AG09309 (cell line): Measurements from ENCODE around the gene CFL2.

Source experiments
- DNase-seq: peaks from one replicate; pipeline ENCODE4 v3.0.0-alpha.2; 2010; ENCODE audit warnings: low read depth
- H3K4me3 ChIP-seq: 2 replicates; pipeline ENCODE4 v1.5.1; 2011; ENCODE audit warnings: mild to moderate bottlenecking, low read depth, low read length, moderate library complexity; ENCODE audit not compliant: control insufficient read depth
- TF ChIP-seq, protein P1 (sequence below): IDR thresholded peaks from 2 replicates; pipeline ENCODE4 v1.5.1; 2011; ENCODE audit warnings: mild to moderate bottlenecking, low read depth, low read length, inconsistent platforms; ENCODE audit not compliant: insufficient read depth, control insufficient read depth; ENCODE audit errors: missing control alignments

The CFL2 gene

DNA sequence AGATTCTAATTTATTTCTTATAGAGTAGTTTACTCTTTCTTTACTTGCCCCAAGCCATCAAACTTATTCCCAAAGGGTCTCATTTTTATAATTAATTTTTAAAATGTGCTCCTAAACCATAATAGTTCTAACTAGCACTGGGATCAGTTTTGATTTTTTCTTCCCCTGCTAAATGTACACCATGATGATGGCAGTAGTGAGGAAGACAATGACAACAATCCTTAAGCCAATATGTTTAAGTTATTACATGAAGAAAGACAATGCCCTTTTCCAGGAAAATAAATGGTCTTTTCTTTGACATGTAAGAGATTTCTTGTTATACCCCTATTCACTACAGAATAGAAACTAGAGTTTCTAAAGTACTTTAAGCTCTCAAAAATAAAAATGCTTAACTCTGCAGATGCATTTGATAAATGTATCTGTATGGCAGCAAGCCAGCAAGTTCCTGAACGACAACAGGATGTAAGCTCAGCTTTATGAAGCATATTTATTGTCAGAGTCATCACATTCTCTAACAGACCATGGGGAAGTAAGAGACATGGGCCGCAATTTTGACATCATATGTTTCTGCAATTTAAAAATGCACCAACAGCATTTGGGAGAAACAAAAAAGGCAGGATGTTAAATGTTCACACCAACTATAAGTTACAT, 48.5 kb downstream of the CFL2 start:
- TF ChIP-seq, protein P1, sequence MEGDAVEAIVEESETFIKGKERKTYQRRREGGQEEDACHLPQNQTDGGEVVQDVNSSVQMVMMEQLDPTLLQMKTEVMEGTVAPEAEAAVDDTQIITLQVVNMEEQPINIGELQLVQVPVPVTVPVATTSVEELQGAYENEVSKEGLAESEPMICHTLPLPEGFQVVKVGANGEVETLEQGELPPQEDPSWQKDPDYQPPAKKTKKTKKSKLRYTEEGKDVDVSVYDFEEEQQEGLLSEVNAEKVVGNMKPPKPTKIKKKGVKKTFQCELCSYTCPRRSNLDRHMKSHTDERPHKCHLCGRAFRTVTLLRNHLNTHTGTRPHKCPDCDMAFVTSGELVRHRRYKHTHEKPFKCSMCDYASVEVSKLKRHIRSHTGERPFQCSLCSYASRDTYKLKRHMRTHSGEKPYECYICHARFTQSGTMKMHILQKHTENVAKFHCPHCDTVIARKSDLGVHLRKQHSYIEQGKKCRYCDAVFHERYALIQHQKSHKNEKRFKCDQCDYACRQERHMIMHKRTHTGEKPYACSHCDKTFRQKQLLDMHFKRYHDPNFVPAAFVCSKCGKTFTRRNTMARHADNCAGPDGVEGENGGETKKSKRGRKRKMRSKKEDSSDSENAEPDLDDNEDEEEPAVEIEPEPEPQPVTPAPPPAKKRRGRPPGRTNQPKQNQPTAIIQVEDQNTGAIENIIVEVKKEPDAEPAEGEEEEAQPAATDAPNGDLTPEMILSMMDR = no peak
- no peak overlapping the region for H3K4me3 ChIP-seq
- DNase-seq = peak; percentile 71

DNA sequence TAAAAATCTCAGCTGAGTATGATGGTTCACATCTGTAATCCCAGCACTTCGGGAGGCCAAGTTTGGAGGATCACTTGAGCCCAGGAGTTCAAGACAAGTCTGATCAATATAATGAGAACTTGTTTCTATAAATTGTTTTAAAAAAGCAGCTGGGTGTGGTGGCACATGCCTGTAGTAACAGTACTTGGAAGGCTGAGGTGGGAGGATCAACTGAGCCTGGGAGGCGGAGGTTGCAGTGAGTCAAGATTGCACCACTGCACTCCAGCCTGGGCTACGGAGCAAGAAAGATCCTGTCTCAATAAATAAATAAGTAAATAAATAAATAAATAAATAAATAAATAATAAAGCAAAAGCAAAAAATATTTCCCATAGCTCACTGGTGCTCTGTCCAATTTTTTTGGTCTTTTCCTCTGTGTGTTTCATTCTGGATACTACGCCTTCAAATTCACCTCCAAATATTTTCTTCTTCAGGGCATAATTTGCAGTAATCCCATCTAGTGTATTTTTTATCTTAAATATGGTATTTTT, 51.8 kb downstream of the CFL2 start:
- no peak for DNase-seq
- no peak overlapping the region for H3K4me3 ChIP-seq
- TF ChIP-seq, protein P1 = no peak

DNA sequence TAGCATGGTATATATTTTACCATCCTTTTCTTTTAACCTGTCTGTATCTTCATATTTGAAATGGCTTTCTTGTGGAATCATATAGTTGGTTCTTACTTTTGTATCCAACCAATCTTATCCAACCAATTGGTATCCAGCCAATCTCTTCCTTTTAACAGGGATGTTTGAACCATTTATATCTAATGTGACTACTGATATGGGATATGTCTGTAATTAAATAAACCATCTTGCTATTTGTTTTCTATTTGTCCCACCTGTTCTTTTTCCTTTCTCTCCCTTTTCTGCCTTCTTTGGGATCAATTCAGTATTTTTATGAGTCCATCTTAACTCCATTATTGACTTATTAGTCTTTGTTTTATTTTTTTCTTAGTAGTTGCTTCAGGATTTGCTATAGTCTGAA, 53.6 kb downstream of the CFL2 start:
- TF ChIP-seq, protein P1 = no peak
- H3K4me3 ChIP-seq = no peak overlapping the region
- DNase-seq = no peak
